HepG2 (cell line): Measurements from ENCODE around the gene THOC5. TPM values are rescaled to one million over a fixed set of nuclear protein-coding genes. Genes with fewer than 3 reads are reported as not detected.

ENCODE experiments used
- AKAP8 ChIP-seq: sonication (generic); formaldehyde crosslinking; IDR thresholded peaks from 2 replicates; pipeline ENCODE4 v1.5.1; 2020; ENCODE audit warnings: mild to moderate bottlenecking, missing genetic modification reagents
- BRD4 ChIP-seq: sonication (generic); formaldehyde crosslinking; IDR thresholded peaks from 2 replicates; pipeline ENCODE4 v1.4.0; 2020; ENCODE audit warnings: missing genetic modification reagents
- CEBPB ChIP-seq: IDR thresholded peaks from 2 replicates; pipeline ENCODE4 v1.6.1; 2011; ENCODE audit warnings: low read depth, low read length, improper control_type of control experiment, borderline replicate concordance
- LCORL ChIP-seq, 2 experiments: fragments of 450-650 bp in 1 of 2; sonication (generic) in 1 of 2; formaldehyde crosslinking in 1 of 2; IDR thresholded peaks; 2 replicates each; pipeline versions ENCODE4 v1.5.0 to v1.6.1; 2017 to 2020; ENCODE audit warnings: antibody characterized with exemption in 1 of 2, missing genetic modification reagents in 1 of 2
- MEF2D ChIP-seq: sonication (generic); formaldehyde crosslinking; IDR thresholded peaks from 2 replicates; pipeline ENCODE4 v1.5.1; 2020; ENCODE audit warnings: mild to moderate bottlenecking, missing genetic modification reagents
- REPIN1 ChIP-seq: sonication (generic); formaldehyde crosslinking; IDR thresholded peaks from 2 replicates; pipeline ENCODE4 v1.8.0; 2022; ENCODE audit warnings: missing genetic modification reagents, low read depth, mild to moderate bottlenecking, borderline replicate concordance
- SP5 ChIP-seq: IDR thresholded peaks from 2 replicates; pipeline ENCODE4 v1.6.1; 2016; ENCODE audit warnings: low read depth, borderline replicate concordance
- TARDBP ChIP-seq: sonication (generic); formaldehyde crosslinking; IDR thresholded peaks from 2 replicates; pipeline ENCODE4 v1.8.0; 2022; ENCODE audit warnings: mild to moderate bottlenecking, missing genetic modification reagents
- TGIF2 ChIP-seq: IDR thresholded peaks from 2 replicates; pipeline ENCODE4 v1.6.1; 2016; ENCODE audit warnings: control low read depth, missing compliant biosample characterization
- ZBED4 ChIP-seq: sonication (generic); formaldehyde crosslinking; IDR thresholded peaks from 2 replicates; pipeline ENCODE4 v1.4.0; 2020; ENCODE audit warnings: missing genetic modification reagents, borderline replicate concordance
- ZFP1 ChIP-seq: IDR thresholded peaks from 2 replicates; pipeline ENCODE4 v1.6.1; 2016
- ZGPAT ChIP-seq: IDR thresholded peaks from 2 replicates; pipeline ENCODE4 v1.6.1; 2016; ENCODE audit warnings: mild to moderate bottlenecking
- ZHX1 ChIP-seq: sonication (generic); formaldehyde crosslinking; IDR thresholded peaks from 2 replicates; pipeline ENCODE4 v1.8.1; 2022; ENCODE audit warnings: low read depth, mild to moderate bottlenecking, missing genetic modification reagents
- ZNF225 ChIP-seq: sonication (generic); formaldehyde crosslinking; IDR thresholded peaks from 2 replicates; pipeline ENCODE4 v1.4.0; 2020; ENCODE audit warnings: mild to moderate bottlenecking, missing genetic modification reagents
- ZNF552 ChIP-seq: sonication (generic); formaldehyde crosslinking; IDR thresholded peaks from 2 replicates; pipeline ENCODE4 v1.9.0; 2022; ENCODE audit warnings: missing genetic modification reagents, mild to moderate bottlenecking, borderline replicate concordance
- ZNF776 ChIP-seq: sonication (generic); formaldehyde crosslinking; IDR thresholded peaks from 2 replicates; pipeline ENCODE4 v1.4.0; 2020; ENCODE audit warnings: mild to moderate bottlenecking, missing genetic modification reagents
- polyA plus RNA-seq, 8 experiments: library from polyadenylated mRNA; depleted of rRNA in 3 of 8; stranded (reverse) in 7 of 8; unstranded in 1 of 8; fragments of >200 nt; fragmentation: Illumina TruSeq in 4 of 8; extraction: Trizol in 4 of 8; gene quantifications; 2 replicates each; pipeline versions ENCODE4 v1.2.1 to v1.2.3, GENCODE V29; 2011 to 2016; ENCODE audit warnings: low read depth in 4 of 8, missing spikeins in 1 of 8, mixed read lengths in 1 of 8; ENCODE audit not compliant: insufficient read depth in 1 of 8
- total RNA-seq, 5 experiments: library from RNA; depleted of rRNA; stranded (reverse); fragments of >200 nt; fragmentation: Illumina TruSeq; extraction: Trizol; gene quantifications; 2 replicates each; pipeline ENCODE4 v1.2.3, GENCODE V29; 2016; ENCODE audit warnings: low read depth in 1 of 5
- TF ChIP-seq, protein P1 (sequence below): sonication (generic); formaldehyde crosslinking; IDR thresholded peaks from 2 replicates; pipeline ENCODE4 v1.4.0; 2020; ENCODE audit warnings: missing genetic modification reagents, borderline replicate concordance

THOC5 gene
- total and polyA plus RNA-seq, 2 of the 13 experiments (the other 11 are each of a cell fraction or from before 2014, with no cell fraction given), result 45.8 to 46.7 TPM

GRCh38 chr22:29569011-29569678 is 15.6 kb upstream of the THOC5 start (continued):
- TF ChIP-seq REPIN1 (CRISPR knock-in tag) (0 out of 2 replicates have a peak, but pooled peaks have one; percentile 55), AKAP8 (CRISPR knock-in tag) (0 out of 2 replicates have a peak, but pooled peaks have one; percentile 30), ZNF552 (CRISPR knock-in tag) (no peak), ZNF776 (CRISPR knock-in tag) (0 out of 2 replicates have a peak, but pooled peaks have one; percentile 46), LCORL (IDR thresholded peaks at IDR 0.05) (no peak), LCORL (CRISPR knock-in tag; IDR thresholded peaks at IDR 0.05) (peak; percentile 81), ZBED4 (CRISPR knock-in tag) (no peak), ZNF225 (CRISPR knock-in tag) (0 out of 2 replicates have a peak, but pooled peaks have one; percentile 32), BRD4 (CRISPR knock-in tag) (no peak), TGIF2 (CRISPR knock-in tag) (no peak), ZFP1 (0 out of 2 replicates have a peak, but pooled peaks have one; percentile 50), ZGPAT (CRISPR knock-in tag) (peak; percentile 44; the same call in 1 of the 2 replicates), MEF2D (CRISPR knock-in tag) (0 out of 2 replicates have a peak, but pooled peaks have one; percentile 34), ZHX1 (no peak; the same call in 1 of the 2 replicates), CEBPB (peak; percentile 30; the same call in 1 of the 2 replicates), TARDBP (0 out of 2 replicates have a peak, but pooled peaks have one; percentile 42), SP5 (peak; percentile 33; the same call in 1 of the 2 replicates)
- TF ChIP-seq, protein P1, sequence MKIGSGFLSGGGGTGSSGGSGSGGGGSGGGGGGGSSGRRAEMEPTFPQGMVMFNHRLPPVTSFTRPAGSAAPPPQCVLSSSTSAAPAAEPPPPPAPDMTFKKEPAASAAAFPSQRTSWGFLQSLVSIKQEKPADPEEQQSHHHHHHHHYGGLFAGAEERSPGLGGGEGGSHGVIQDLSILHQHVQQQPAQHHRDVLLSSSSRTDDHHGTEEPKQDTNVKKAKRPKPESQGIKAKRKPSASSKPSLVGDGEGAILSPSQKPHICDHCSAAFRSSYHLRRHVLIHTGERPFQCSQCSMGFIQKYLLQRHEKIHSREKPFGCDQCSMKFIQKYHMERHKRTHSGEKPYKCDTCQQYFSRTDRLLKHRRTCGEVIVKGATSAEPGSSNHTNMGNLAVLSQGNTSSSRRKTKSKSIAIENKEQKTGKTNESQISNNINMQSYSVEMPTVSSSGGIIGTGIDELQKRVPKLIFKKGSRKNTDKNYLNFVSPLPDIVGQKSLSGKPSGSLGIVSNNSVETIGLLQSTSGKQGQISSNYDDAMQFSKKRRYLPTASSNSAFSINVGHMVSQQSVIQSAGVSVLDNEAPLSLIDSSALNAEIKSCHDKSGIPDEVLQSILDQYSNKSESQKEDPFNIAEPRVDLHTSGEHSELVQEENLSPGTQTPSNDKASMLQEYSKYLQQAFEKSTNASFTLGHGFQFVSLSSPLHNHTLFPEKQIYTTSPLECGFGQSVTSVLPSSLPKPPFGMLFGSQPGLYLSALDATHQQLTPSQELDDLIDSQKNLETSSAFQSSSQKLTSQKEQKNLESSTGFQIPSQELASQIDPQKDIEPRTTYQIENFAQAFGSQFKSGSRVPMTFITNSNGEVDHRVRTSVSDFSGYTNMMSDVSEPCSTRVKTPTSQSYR (CRISPR knock-in tag), result peak; percentile 99
